Bronchial epithelial cell (primary cell): ENCODE results near the gene DNAH3. TPM values are rescaled to one million over a fixed set of nuclear protein-coding genes. Genes with fewer than 3 reads are reported as not detected.
"Not testable (repeated sequence)": the region's sequence is repeated elsewhere in the genome, so short reads cannot be mapped to it uniquely, and the experiment has no call there.

Source experiments
- DNase-seq: peaks from one replicate; pipeline ENCODE4 v3.0.0-alpha.2; 2010; ENCODE audit warnings: low read depth
- FAIRE-seq: peaks from 2 replicates; lab custom pipeline; 2011; peaks lifted over from hg19 to GRCh38; lab: Jason Lieb, UNC
- H3K27me3 ChIP-seq: 2 replicates; pipeline ENCODE4 v1.5.1; 2011; ENCODE audit warnings: low read length; ENCODE audit not compliant: control insufficient read depth, insufficient read depth
- H3K36me3 ChIP-seq: 2 replicates; pipeline ENCODE4 v1.5.1; 2011; ENCODE audit warnings: low read length; ENCODE audit not compliant: control insufficient read depth, insufficient read depth
- H3K4me3 ChIP-seq: 2 replicates; pipeline ENCODE4 v1.5.1; 2011; ENCODE audit warnings: mild to moderate bottlenecking, low read depth, low read length, control low read depth
- CTCF ChIP-seq: IDR thresholded peaks from 2 replicates; pipeline ENCODE4 v1.5.1; 2011; ENCODE audit warnings: mild to moderate bottlenecking, moderate library complexity, low read length, control low read depth, inconsistent platforms; ENCODE audit not compliant: insufficient read depth, severe bottlenecking
- total RNA-seq: library from RNA; depleted of rRNA; stranded (reverse); fragments of >200 nt; gene quantifications from 2 replicates; pipeline ENCODE4 v1.2.1, GENCODE V29; 2014

The DNAH3 gene
- total RNA-seq, result 0.26 TPM in 2 replicates

GRCh38 chr16:21150375-21151001 is at the start of gene DNAH3:
Gene DNAH3 (minus strand): TSS chr16:21150846. CDS start chr16:21150319, 527 bp downstream.
- no peak for TF ChIP-seq CTCF

GRCh38 chr16:21199607-21200218 is 49.1 kb upstream of the DNAH3 start:
- no peak for TF ChIP-seq CTCF
- peaks cover 1% of the 10 kb centered on the region for H3K27me3 ChIP-seq
- no peak overlapping the region for H3K4me3 ChIP-seq
- DNase-seq, result no peak
- H3K36me3 ChIP-seq, result no peaks in the 10 kb centered on the region
- no peak for FAIRE-seq

More at GRCh38 chr16:21150375-21151001, at the start of gene DNAH3:
- H3K27me3 ChIP-seq, result no peaks in the 10 kb centered on the region
- no peak within 1 kb of the TSS for H3K4me3 ChIP-seq
- FAIRE-seq (no peak), DNase-seq (peak; percentile 93)
- H3K36me3 ChIP-seq, result no peaks in the 10 kb centered on the region

GRCh38 chr16:21197621-21198020 is 47.0 kb upstream of the DNAH3 start:
- FAIRE-seq, result no peak
- Histone ChIP-seq H3K4me3 (no peak overlapping the region), H3K27me3 (no peaks in the 10 kb centered on the region)

GRCh38 chr16:21197112-21197511 is 46.5 kb upstream of the DNAH3 start:
- H3K36me3 ChIP-seq, result no peaks in the 10 kb centered on the region

More at GRCh38 chr16:21197621-21198020, 47.0 kb upstream of the DNAH3 start:
- DNase-seq, result no peak
- no peak for TF ChIP-seq CTCF
- H3K36me3 ChIP-seq, result no peaks in the 10 kb centered on the region

GRCh38 chr16:21195330-21195729 is 44.7 kb upstream of the DNAH3 start:
- FAIRE-seq, H3K27me3 ChIP-seq: not testable (repeated sequence)

More at GRCh38 chr16:21197112-21197511, 46.5 kb upstream of the DNAH3 start:
- no peak for TF ChIP-seq CTCF
- H3K27me3 ChIP-seq, result no peaks in the 10 kb centered on the region
- DNase-seq (no peak), FAIRE-seq (no peak)
- H3K4me3 ChIP-seq, result no peak overlapping the region

GRCh38 chr16:21194771-21195301 is 44.2 kb upstream of the DNAH3 start:
- DNase-seq, result peak; percentile 13

More at GRCh38 chr16:21195330-21195729, 44.7 kb upstream of the DNAH3 start:
- not testable (repeated sequence) for H3K36me3 ChIP-seq, DNase-seq, H3K4me3 ChIP-seq

More at GRCh38 chr16:21194771-21195301, 44.2 kb upstream of the DNAH3 start:
- TF ChIP-seq CTCF, result no peak
- Histone ChIP-seq H3K4me3 (no peak overlapping the region), H3K27me3 (no peaks in the 10 kb centered on the region), H3K36me3 (no peaks in the 10 kb centered on the region)
- no peak for FAIRE-seq
